Uterus (tissue), 2 donors: ENCODE data around the gene ORC4.

ENCODE experiments used
- POLR2A ChIP-seq, 2 donors: fragments of 450-650 bp; IDR thresholded peaks; one replicate each; pipeline ENCODE4 v1.6.1; 2016; ENCODE audit warnings: antibody characterized with exemption in 2 of 2, mild to moderate bottlenecking in 1 of 2, moderate library complexity in 1 of 2
- TF ChIP-seq, protein P1 (sequence below), 4 experiments: fragments of 200-600 bp in 2 of 4; fragments of 450-650 bp in 2 of 4; sonication (generic) in 2 of 4; IDR thresholded peaks; one replicate each; pipeline ENCODE4 v1.5.1; 2016 to 2019; ENCODE audit warnings: antibody characterized with exemption in 4 of 4, mild to moderate bottlenecking in 2 of 4, moderate library complexity in 1 of 4

DNA sequence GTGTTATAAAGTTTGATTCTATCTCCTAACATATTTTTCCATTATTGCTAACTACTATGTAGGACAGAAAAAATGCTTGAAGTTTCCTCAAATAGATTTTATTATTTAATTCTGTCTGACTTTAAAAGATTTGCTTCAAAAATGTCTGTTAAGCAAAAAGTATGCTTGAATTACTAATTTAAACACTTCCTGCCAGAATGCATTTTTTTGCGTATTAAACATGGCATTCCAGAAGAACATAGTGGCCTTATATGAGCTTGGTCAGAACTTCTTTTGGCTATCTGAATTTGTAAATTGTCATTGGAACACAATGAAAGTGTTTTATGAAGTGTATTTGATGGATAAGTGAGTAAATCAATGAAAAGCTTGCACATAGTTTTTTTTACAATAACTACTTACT lies 38.1 kb upstream of the ORC4 start:
- TF ChIP-seq, protein P1, sequence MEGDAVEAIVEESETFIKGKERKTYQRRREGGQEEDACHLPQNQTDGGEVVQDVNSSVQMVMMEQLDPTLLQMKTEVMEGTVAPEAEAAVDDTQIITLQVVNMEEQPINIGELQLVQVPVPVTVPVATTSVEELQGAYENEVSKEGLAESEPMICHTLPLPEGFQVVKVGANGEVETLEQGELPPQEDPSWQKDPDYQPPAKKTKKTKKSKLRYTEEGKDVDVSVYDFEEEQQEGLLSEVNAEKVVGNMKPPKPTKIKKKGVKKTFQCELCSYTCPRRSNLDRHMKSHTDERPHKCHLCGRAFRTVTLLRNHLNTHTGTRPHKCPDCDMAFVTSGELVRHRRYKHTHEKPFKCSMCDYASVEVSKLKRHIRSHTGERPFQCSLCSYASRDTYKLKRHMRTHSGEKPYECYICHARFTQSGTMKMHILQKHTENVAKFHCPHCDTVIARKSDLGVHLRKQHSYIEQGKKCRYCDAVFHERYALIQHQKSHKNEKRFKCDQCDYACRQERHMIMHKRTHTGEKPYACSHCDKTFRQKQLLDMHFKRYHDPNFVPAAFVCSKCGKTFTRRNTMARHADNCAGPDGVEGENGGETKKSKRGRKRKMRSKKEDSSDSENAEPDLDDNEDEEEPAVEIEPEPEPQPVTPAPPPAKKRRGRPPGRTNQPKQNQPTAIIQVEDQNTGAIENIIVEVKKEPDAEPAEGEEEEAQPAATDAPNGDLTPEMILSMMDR (IDR thresholded peaks at IDR 0.05): no peak
- no peak for TF ChIP-seq POLR2A (IDR thresholded peaks at IDR 0.05)
